Activated T-cell treated with anti-CD3 and anti-CD28 coated beads for 24 hours (primary cell): ENCODE results near the gene SSBP2.

Source experiments
- DNase-seq: peaks from one replicate; pipeline ENCODE4 v3.0.0-alpha.2; 2020; ENCODE audit warnings: low read depth

Gene SSBP2

DNA sequence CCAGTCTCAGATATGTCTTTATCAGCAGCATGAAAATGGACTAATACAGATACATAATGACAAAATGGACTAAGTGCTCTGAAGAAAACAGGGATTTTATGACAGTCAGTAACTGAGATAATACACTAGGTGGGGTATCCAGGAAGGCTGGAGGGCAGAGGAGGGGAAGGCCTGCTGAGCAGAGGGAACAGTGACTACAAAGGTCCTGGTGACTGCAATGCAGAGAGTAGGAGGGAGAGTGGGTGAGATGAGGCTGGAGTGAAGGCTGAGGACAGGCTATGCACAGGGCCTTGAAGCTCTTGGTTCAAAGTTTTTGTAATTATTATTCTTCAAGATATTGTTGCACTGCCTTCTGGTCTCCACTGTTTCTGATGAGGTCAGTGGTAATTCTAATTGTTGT is 361.9 kb downstream of the SSBP2 start:
- DNase-seq = no peak

- no peak for DNase-seq
These were observed 362.7 kb downstream of the SSBP2 start for GRCh38 chr5:81388169-81388568.

DNA sequence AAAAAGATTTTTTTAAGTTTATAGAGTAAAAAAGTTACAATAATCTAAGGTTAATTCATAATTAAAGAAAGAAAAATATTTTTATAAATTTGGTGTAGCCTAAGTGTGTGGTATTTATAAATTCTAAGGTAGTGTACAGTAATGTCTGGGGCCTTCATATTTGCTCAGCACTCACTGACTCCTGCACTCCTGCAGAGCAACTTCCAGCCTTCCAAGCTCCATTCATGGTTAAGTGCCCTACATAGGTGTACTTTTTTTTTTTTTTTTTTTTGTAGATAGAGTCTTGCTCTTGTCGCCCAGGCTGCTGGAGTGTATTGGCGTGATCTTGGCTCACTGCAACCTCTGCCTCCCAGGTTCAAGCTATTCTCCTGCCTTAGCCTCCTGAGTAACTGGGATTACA is 367.0 kb downstream of the SSBP2 start:
- no peak for DNase-seq

DNA sequence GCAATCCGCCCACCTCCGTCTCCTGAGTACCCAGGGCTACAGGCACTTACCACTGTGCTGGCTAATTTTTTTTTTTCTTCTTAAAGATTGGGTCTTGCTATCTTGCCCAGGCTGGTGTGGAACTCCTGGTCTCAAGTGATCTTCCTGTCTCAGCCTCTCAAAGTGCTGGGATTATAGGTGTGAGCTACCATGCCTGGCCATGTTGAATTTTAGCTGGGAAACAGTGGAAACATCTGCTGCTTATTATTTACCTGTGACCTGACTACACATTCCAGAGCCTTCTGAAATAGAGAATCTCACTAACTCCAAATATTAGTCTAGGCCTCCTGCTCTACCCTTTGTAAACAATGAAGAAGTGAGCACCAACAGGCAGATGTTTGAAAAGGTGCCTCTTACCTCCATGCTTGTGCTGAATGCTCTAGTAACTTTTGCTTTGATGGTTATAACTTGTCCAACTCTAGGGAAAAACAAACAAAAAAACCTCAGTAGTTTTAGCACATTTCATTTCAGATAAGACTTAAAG is 379.5 kb downstream of the SSBP2 start:
- DNase-seq = no peak

GRCh38 chr5:81370912-81371311 is 380.0 kb downstream of the SSBP2 start:
- no peak for DNase-seq

DNA sequence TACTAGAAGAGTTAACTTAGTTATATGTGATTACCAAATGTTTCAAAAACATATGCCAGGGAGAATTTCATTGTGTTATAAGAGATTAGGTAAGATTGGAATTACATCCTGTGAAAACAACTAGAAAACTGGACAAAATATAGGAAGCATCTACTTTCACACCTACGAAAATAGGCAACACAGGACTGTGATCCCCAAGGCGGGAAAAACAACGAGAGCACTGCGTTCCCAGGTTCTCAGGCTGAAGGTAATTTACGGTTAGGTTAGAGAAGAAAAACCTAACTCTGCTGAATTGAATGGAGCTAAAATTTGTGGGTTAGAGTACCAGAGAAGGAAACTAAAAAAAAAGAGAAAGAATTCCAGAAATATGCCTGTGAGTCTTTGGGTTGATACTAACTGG is 385.4 kb downstream of the SSBP2 start:
- no peak for DNase-seq

DNA sequence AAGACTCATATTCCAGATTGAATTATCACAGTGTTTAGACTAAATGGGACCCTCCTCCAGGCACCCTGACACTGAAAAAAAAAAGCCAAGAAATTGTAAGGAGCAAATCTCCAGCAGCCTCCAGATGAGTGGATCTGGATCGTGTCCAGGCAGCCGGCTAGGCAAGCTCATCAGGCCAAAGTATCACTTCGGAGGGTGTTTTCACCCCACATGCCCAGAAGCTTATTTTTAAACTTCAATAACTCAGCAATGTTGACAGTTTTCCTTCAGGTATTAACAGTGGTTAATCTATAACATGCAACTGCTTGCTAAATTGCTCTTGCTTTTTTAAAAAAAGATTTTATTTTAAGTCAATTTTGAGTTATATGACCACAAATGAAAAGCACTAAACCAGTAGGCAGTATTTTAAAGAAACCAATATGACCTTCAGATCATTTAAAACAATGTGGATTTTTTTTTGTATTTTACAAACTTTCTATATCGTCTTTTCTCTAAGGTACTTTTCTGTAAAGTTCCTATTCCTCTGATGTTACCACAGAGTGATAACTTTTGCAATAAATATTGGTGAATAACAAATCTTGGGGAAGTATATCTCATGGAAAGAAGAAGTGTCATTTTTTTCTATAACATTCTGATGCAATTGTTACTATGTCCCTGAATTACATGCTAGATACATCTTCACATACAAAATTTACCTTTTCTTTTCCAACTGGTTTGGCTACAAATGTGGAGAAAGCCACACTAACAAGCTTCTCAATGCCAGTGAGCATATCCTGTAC is 387.6 kb downstream of the SSBP2 start:
- no peak for DNase-seq
